ENCODE measurements around the gene PPARD. TPM values are rescaled to one million over a fixed set of nuclear protein-coding genes. Genes with fewer than 3 reads are reported as not detected.

Gene PPARD
- total RNA-seq, 5 donors from 2014 or later (not counting 1 experiment from before 2014, with no cell fraction given): 36.8 to 41.3 (median 37.9) TPM

DNA sequence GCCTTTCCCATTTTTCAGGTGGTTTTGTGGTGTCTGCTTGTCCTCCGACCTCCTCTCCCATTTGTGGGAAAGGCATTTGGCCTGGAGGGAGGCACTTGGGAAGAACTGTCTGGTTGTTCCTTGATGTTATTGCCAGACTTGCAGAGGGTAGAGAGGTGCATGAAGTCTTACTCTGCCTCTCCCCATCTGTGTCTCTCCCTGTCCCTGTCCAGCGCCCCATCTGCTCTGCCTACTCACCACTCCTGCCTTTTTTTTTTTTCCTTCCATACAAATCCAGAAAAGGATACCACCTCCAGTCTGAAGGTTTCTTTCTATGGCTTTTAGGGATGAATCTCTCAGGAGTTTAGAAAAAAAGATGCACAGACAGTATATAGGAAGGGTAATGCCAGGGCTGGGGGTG, 19.8 kb downstream of the PPARD start:
- no CpG with 5 or more reads among the region's 2 CpGs for WGBS (ENCODE audit: insufficient coverage)
- Mint-ChIP-seq H3K27ac (peak overlapping the region; percentile 68 to 80), H3K36me3 (peaks cover 34% of the 10 kb centered on the region), H3K4me1 (peaks cover 65 to 88% (median 72%) of the 10 kb centered on the region in 3 donors), H3K27me3 (no peaks in the 10 kb centered on the region), H3K9me3 (no peaks in the 10 kb centered on the region), H3K4me3 (no peak overlapping the region)
- H3K4me1 ChIP-seq (ENCODE audit: control insufficient read depth in 1 of 2, extremely low read depth in 1 of 2, insufficient read depth in 2 of 2, low read length in 2 of 2): peaks cover 0 to 9% of the 10 kb centered on the region in 2 experiments
- H3K9me3 ChIP-seq: no peaks in the 10 kb centered on the region
- H3K27me3 ChIP-seq (replicated peaks in 1 of 2; ENCODE audit: control insufficient read depth in 2 of 2, extremely low read depth in 1 of 2, insufficient read depth in 2 of 2, low read length in 1 of 2): no peaks in the 10 kb centered on the region
- CTCF ChIA-PET: interaction anchor here in 1 of 2 donors (0.5 kb wide), 1 partner anchor 333 kb away, joined by 4 read pairs; no protein-coding TSS in a partner anchor
- ATAC-seq (replicated peaks in 1 of 4): no peak
- POLR2A ChIA-PET: no interaction called here
- no peak for DNase-seq
- no peak overlapping the region for H3K4me3 ChIP-seq (ENCODE audit: control insufficient read depth in 1 of 2, extremely low read depth in 1 of 2, low read length in 1 of 2)
- peaks cover 2 to 26% of the 10 kb centered on the region in 2 donors for H3K36me3 ChIP-seq (ENCODE audit: control insufficient read depth in 2 of 2, extremely low read depth in 1 of 2, insufficient read depth in 1 of 2, low read length in 1 of 2)
- no peak overlapping the region for H3K27ac ChIP-seq (ENCODE audit: low read length)

DNA sequence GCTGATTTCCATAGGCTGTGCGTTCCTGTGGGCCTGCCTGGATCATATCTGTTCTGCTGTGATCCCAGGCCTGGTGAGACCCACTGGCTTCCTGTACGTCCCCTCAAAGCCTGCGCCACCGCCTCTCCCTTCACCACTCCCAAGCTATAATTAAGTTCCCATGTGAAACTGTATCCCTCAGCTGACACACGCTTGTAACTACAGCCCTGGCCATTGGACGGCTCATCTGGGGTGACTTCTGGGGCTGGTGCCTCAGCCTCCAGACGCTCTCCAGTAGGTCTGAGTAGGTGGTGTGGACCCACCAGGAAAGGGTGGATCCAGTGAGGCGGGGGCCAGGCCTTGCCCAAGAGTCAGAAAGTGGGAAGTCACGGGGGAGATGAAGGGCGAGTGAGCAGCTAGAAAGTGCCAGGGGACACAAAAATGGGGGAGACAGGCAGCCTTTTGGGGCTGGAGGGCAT, 21.0 kb downstream of the PPARD start:
- ChIA-PET CTCF (interaction anchor here in 1 of 2 donors (0.7 kb wide), 1 partner anchor 66 kb away, joined by 3 read pairs; no protein-coding TSS in a partner anchor), POLR2A (no interaction called here)
- Histone ChIP-seq H3K4me3 (ENCODE audit: control insufficient read depth in 1 of 2, extremely low read depth in 1 of 2, low read length in 1 of 2) (no peak overlapping the region), H3K36me3 (ENCODE audit: control insufficient read depth in 2 of 2, extremely low read depth in 1 of 2, insufficient read depth in 1 of 2, low read length in 1 of 2) (peaks cover 2 to 21% of the 10 kb centered on the region in 2 donors), H3K4me1 (ENCODE audit: control insufficient read depth in 1 of 2, extremely low read depth in 1 of 2, insufficient read depth in 2 of 2, low read length in 2 of 2) (peaks cover 0 to 12% of the 10 kb centered on the region in 2 experiments), H3K9me3 (no peaks in the 10 kb centered on the region), H3K27me3 (replicated peaks in 1 of 2; ENCODE audit: control insufficient read depth in 2 of 2, extremely low read depth in 1 of 2, insufficient read depth in 2 of 2, low read length in 1 of 2) (no peaks in the 10 kb centered on the region), H3K27ac (ENCODE audit: low read length) (no peak overlapping the region)
- Mint-ChIP-seq H3K9me3 (no peaks in the 10 kb centered on the region), H3K27ac (peak overlapping the region; percentile 21 to 80), H3K4me1 (peaks cover 68 to 82% (median 75%) of the 10 kb centered on the region in 3 donors), H3K4me3 (no peak overlapping the region), H3K36me3 (peaks cover 29% of the 10 kb centered on the region), H3K27me3 (no peaks in the 10 kb centered on the region)
- ATAC-seq (replicated peaks in 1 of 4) (no peak), DNase-seq (peak in 1 of 35 experiments; percentile 9)
- WGBS (ENCODE audit: insufficient coverage): 91% methylated on average over 9 of the region's 10 CpGs

DNA sequence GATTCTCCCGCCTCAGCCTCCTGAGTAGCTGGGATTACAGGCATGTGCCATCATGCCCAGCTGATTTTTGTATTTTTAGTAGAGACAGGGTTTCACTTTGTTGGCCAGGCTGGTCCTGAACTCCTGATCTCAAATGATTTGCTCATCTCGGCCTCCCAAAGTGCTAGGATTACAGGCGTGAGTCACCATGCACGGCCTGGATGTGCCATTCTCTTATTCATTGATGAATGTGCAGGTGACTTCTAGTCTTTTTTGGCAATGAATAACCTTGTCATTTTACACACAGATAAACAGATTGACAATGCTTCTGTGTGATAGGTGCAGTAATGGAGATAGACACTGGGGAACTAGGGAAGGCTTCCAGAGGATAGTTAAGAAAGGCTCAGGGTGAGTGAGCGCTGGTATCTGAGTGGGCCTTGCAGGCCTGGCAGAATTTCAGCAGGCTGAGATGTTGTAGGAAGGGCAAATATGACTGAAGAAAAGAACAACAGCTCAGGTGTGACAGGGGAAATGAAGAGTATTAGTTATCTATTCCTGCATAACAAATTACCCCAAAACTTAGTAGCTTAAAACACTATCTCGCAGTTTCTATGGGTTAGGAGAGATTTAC, 23.3 kb downstream of the PPARD start:
- Histone ChIP-seq H3K4me1 (ENCODE audit: control insufficient read depth in 1 of 2, extremely low read depth in 1 of 2, insufficient read depth in 2 of 2, low read length in 2 of 2) (peaks cover 23 to 32% of the 10 kb centered on the region in 2 experiments), H3K4me3 (ENCODE audit: control insufficient read depth in 1 of 2, extremely low read depth in 1 of 2, low read length in 1 of 2) (no peak overlapping the region), H3K27me3 (replicated peaks in 1 of 2; ENCODE audit: control insufficient read depth in 2 of 2, extremely low read depth in 1 of 2, insufficient read depth in 2 of 2, low read length in 1 of 2) (no peaks in the 10 kb centered on the region), H3K27ac (ENCODE audit: low read length) (peak overlapping the region; percentile 25), H3K9me3 (no peaks in the 10 kb centered on the region), H3K36me3 (ENCODE audit: control insufficient read depth in 2 of 2, extremely low read depth in 1 of 2, insufficient read depth in 1 of 2, low read length in 1 of 2) (peaks cover 2 to 3% of the 10 kb centered on the region in 2 donors)
- H3K4me1 Mint-ChIP-seq: peaks cover 71 to 88% (median 77%) of the 10 kb centered on the region in 3 donors
- no peaks in the 10 kb centered on the region for H3K9me3 Mint-ChIP-seq
- peaks cover 13% of the 10 kb centered on the region for H3K36me3 Mint-ChIP-seq
- POLR2A ChIA-PET: no interaction called here
- H3K4me3 Mint-ChIP-seq: no peak overlapping the region
- ATAC-seq (replicated peaks in 1 of 4) (no peak), DNase-seq (no peak)
- CTCF ChIA-PET: interaction anchor here in 1 of 2 donors (0.7 kb wide), 1 partner anchor 876 kb away, joined by 3 read pairs; no protein-coding TSS in a partner anchor
- H3K27ac Mint-ChIP-seq: peak overlapping the region; percentile 69 to 81
- WGBS (ENCODE audit: insufficient coverage): 100% methylated on average over 2 of the region's 6 CpGs
- H3K27me3 Mint-ChIP-seq: no peaks in the 10 kb centered on the region

DNA sequence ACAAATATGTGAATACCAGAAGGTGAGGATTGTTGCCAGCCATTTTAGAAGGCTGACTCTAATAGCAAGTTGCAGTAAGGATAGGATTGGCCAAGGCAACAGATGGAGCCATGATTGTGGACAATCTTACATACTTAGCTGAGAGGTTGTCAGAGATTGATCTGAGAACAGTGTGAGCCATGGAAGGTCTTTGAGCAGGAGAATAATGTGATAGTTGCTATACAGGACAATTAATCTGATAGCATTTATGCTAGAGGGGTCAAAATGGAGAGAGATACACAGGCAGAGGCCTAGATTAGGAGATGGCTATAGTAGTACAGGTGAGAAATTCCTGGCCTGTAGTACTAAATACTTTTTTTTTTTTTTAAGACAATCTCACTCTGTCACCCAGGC, 23.8 kb downstream of the PPARD start:
- H3K27me3 Mint-ChIP-seq: no peaks in the 10 kb centered on the region
- CTCF ChIA-PET: no interaction called here

DNA sequence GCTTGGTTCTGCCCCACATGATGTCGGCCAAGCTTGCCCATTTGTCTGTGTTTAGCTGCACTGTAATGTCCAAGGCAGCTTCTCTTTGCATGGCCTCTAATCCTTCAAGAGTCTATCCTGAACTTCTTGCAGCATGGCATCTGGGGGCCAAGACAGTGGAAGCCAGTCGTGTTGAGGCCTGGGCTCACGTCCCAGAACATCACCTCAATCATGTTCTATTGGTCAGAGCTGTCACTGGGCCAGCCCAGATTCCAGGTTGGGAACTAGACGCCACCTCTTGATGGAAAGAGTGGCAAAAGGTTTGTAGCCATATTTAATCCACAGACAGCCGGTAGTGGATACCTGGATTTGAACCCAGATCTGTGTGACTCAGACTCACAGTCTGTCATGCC, 25.3 kb downstream of the PPARD start:
- Mint-ChIP-seq H3K27ac (peak overlapping the region; percentile 80 to 89), H3K27me3 (no peaks in the 10 kb centered on the region), H3K4me1 (peaks cover 69 to 82% (median 74%) of the 10 kb centered on the region in 3 donors), H3K36me3 (peaks cover 12% of the 10 kb centered on the region), H3K9me3 (no peaks in the 10 kb centered on the region), H3K4me3 (no peak overlapping the region)
- no peaks in the 10 kb centered on the region for H3K9me3 ChIP-seq
- H3K36me3 ChIP-seq (ENCODE audit: control insufficient read depth in 2 of 2, extremely low read depth in 1 of 2, insufficient read depth in 1 of 2, low read length in 1 of 2): peaks cover 2 to 3% of the 10 kb centered on the region in 2 donors
- peaks cover 26 to 47% of the 10 kb centered on the region in 2 experiments for H3K4me1 ChIP-seq (ENCODE audit: control insufficient read depth in 1 of 2, extremely low read depth in 1 of 2, insufficient read depth in 2 of 2, low read length in 2 of 2)
- H3K27ac ChIP-seq (ENCODE audit: low read length): peak overlapping the region; percentile 27
- no peak for ATAC-seq (replicated peaks in 1 of 4)
- H3K4me3 ChIP-seq (ENCODE audit: control insufficient read depth in 1 of 2, extremely low read depth in 1 of 2, low read length in 1 of 2): no peak overlapping the region
- WGBS (ENCODE audit: insufficient coverage): 100% methylated on average over 4 of the region's 5 CpGs
- no peaks in the 10 kb centered on the region for H3K27me3 ChIP-seq (replicated peaks in 1 of 2; ENCODE audit: control insufficient read depth in 2 of 2, extremely low read depth in 1 of 2, insufficient read depth in 2 of 2, low read length in 1 of 2)
- DNase-seq: no peak
- POLR2A ChIA-PET: no interaction called here
- CTCF ChIA-PET: interaction anchor here in 1 of 2 donors (0.6 kb wide), 1 partner anchor 22 kb away, joined by 3 read pairs; no protein-coding TSS in a partner anchor

More for the DNA sequence above, 23.8 kb downstream of the PPARD start:
- H3K4me3 Mint-ChIP-seq: no peak overlapping the region
- POLR2A ChIA-PET: no interaction called here
- ATAC-seq (replicated peaks in 1 of 4) (no peak), DNase-seq (no peak)
- Histone ChIP-seq H3K9me3 (no peaks in the 10 kb centered on the region), H3K27ac (ENCODE audit: low read length) (peak overlapping the region; percentile 25), H3K4me1 (ENCODE audit: control insufficient read depth in 1 of 2, extremely low read depth in 1 of 2, insufficient read depth in 2 of 2, low read length in 2 of 2) (peaks cover 26 to 37% of the 10 kb centered on the region in 2 experiments), H3K27me3 (replicated peaks in 1 of 2; ENCODE audit: control insufficient read depth in 2 of 2, extremely low read depth in 1 of 2, insufficient read depth in 2 of 2, low read length in 1 of 2) (no peaks in the 10 kb centered on the region), H3K36me3 (ENCODE audit: control insufficient read depth in 2 of 2, extremely low read depth in 1 of 2, insufficient read depth in 1 of 2, low read length in 1 of 2) (peaks cover 2 to 3% of the 10 kb centered on the region in 2 donors), H3K4me3 (ENCODE audit: control insufficient read depth in 1 of 2, extremely low read depth in 1 of 2, low read length in 1 of 2) (no peak overlapping the region)
- H3K4me1 Mint-ChIP-seq: peaks cover 71 to 88% (median 77%) of the 10 kb centered on the region in 3 donors
- H3K27ac Mint-ChIP-seq: peak overlapping the region; percentile 69 to 81
- H3K9me3 Mint-ChIP-seq: no peaks in the 10 kb centered on the region
- peaks cover 8% of the 10 kb centered on the region for H3K36me3 Mint-ChIP-seq

DNA sequence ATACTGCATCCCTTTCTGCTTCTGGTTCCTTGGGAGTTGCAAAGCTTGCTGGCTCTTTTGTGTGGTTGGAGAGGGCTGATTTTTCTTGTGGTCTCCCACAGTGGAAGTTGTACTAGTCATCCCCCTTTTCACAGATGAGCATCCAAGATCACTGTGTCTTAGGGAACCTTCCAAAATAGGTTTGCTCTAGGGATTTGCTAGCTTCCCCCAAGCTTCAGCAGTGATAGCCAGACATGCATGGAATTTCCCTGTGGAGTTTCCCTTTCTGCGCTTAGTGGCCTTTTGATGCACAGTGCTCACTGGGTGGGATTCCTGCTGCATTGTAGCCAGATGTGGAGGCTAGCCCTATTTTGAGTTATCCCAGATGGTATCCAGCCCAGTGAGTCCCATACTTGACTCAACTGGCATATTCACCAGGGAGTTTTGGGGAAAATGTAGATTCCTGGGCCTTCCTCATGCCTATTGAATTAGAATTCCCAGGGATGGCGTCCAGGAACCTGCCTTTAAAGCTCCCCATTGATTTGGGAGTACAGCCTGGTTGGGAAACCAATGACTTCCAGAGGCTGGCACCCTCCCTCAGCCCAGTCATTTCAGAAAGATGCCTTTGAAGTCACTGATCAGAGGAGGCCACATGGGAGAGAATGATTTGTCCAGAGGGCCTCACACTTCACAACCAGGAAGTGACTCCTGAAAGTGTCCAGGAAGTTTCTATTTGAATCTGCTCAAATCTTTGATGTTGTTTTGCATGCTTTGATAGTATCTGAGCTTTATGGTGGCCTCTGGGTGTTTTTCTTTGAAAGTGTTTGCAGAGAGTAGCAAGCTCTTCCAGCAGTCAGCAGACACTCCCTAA, 25.9 kb downstream of the PPARD start:
- Mint-ChIP-seq H3K4me1 (peaks cover 66 to 75% (median 73%) of the 10 kb centered on the region in 3 donors), H3K27ac (peak overlapping the region; percentile 80 to 89), H3K9me3 (no peaks in the 10 kb centered on the region), H3K4me3 (peak overlapping the region in 2 of 3 donors; percentile 9 to 79), H3K36me3 (peaks cover 12% of the 10 kb centered on the region), H3K27me3 (no peaks in the 10 kb centered on the region)
- DNase-seq: peak in 1 of 35 experiments; percentile 30
- Histone ChIP-seq H3K4me1 (ENCODE audit: control insufficient read depth in 1 of 2, extremely low read depth in 1 of 2, insufficient read depth in 2 of 2, low read length in 2 of 2) (peaks cover 26 to 41% of the 10 kb centered on the region in 2 experiments), H3K9me3 (no peaks in the 10 kb centered on the region), H3K36me3 (ENCODE audit: control insufficient read depth in 2 of 2, extremely low read depth in 1 of 2, insufficient read depth in 1 of 2, low read length in 1 of 2) (peaks cover 0 to 2% of the 10 kb centered on the region in 2 donors), H3K4me3 (ENCODE audit: control insufficient read depth in 1 of 2, extremely low read depth in 1 of 2, low read length in 1 of 2) (no peak overlapping the region), H3K27ac (ENCODE audit: low read length) (peak overlapping the region; percentile 27), H3K27me3 (replicated peaks in 1 of 2; ENCODE audit: control insufficient read depth in 2 of 2, extremely low read depth in 1 of 2, insufficient read depth in 2 of 2, low read length in 1 of 2) (no peaks in the 10 kb centered on the region)
- WGBS (ENCODE audit: insufficient coverage): 100% methylated on average over 1 of the region's 2 CpGs
- CTCF ChIA-PET: interaction anchor here in 1 of 2 donors (0.6 to 1.3 kb wide), 2 partner anchors 19 to 23 kb away, joined by 3 read pairs; no protein-coding TSS in a partner anchor
- ATAC-seq (replicated peaks in 1 of 4): peak; percentile 42 to 62 (median 59)
- POLR2A ChIA-PET: no interaction called here

Data from T-cell (primary cell).